KG1 (cell line): Measurements from ENCODE around the gene FRMD1.

Experiments used
- DNase-seq: peaks from one replicate; lab custom pipeline; 2025; lab: John Stamatoyannopoulos, UW

Gene FRMD1

GRCh38 chr6:168055696-168056489 lies 23.1 kb downstream of the FRMD1 start:
- no peak for DNase-seq

- DNase-seq: no peak
Observed at GRCh38 chr6:168054765-168055560, 24.0 kb downstream of the FRMD1 start.

- DNase-seq: no peak
Observed at GRCh38 chr6:168053957-168054471, 25.0 kb downstream of the FRMD1 start.

- no peak for DNase-seq
Observed at GRCh38 chr6:168053086-168053956, 25.7 kb downstream of the FRMD1 start.

- no peak for DNase-seq
Observed at GRCh38 chr6:168052291-168052891, 26.6 kb downstream of the FRMD1 start.

- no peak for DNase-seq
Observed at GRCh38 chr6:168051648-168052047, 27.4 kb downstream of the FRMD1 start.

- DNase-seq: no peak
Observed at GRCh38 chr6:168050881-168051586, 28.0 kb downstream of the FRMD1 start.

- DNase-seq: no peak
Observed at GRCh38 chr6:168050225-168050880, 28.7 kb downstream of the FRMD1 start.

GRCh38 chr6:168049706-168050224 lies 29.2 kb downstream of the FRMD1 start:
- DNase-seq: no peak

- no peak for DNase-seq
Observed at GRCh38 chr6:168049277-168049676, 29.7 kb downstream of the FRMD1 start.

- no peak for DNase-seq
Observed at GRCh38 chr6:168048724-168049025, 30.3 kb downstream of the FRMD1 start.

GRCh38 chr6:168047841-168048723 lies 30.9 kb downstream of the FRMD1 start:
- DNase-seq: no peak

- no peak for DNase-seq
Observed at GRCh38 chr6:168046696-168047095, 32.3 kb downstream of the FRMD1 start.

- DNase-seq: no peak
Observed at GRCh38 chr6:168045706-168046620, 33.0 kb downstream of the FRMD1 start.

GRCh38 chr6:168045141-168045691 lies 33.8 kb downstream of the FRMD1 start:
- DNase-seq: no peak

GRCh38 chr6:168044521-168045130 lies 34.4 kb downstream of the FRMD1 start:
- no peak for DNase-seq

GRCh38 chr6:168043848-168044415 lies 35.1 kb downstream of the FRMD1 start:
- DNase-seq: no peak
